ENCODE data around the gene TMCC2.

The TMCC2 gene

GRCh38 chr1:205260948-205261732 is 33.4 kb downstream of the TMCC2 start:
- no peak for DNase-seq (ENCODE audit: low spot score)

- DNase-seq (ENCODE audit: low spot score): peak; percentile 43
These were observed 34.4 kb downstream of the TMCC2 start for GRCh38 chr1:205261946-205262691.

- DNase-seq (ENCODE audit: low spot score): no peak
These were observed 35.0 kb downstream of the TMCC2 start for GRCh38 chr1:205262731-205263171.

- no peak for DNase-seq (ENCODE audit: low spot score)
These were observed 35.9 kb downstream of the TMCC2 start for GRCh38 chr1:205263580-205264190.

GRCh38 chr1:205266611-205267305 is 39.0 kb downstream of the TMCC2 start:
- DNase-seq (ENCODE audit: low spot score): no peak

- no peak for DNase-seq (ENCODE audit: low spot score)
These were observed 39.7 kb downstream of the TMCC2 start for GRCh38 chr1:205267306-205267902.

GRCh38 chr1:205268846-205269680 is 41.3 kb downstream of the TMCC2 start:
- no peak for DNase-seq (ENCODE audit: low spot score)

GRCh38 chr1:205269711-205270110 is 42.0 kb downstream of the TMCC2 start:
- DNase-seq (ENCODE audit: low spot score): no peak

GRCh38 chr1:205270271-205270670 is 42.5 kb downstream of the TMCC2 start:
- DNase-seq (ENCODE audit: low spot score): no peak

GRCh38 chr1:205270764-205271163 is 43.0 kb downstream of the TMCC2 start:
- peak; percentile 71 for DNase-seq (ENCODE audit: low spot score)

- DNase-seq (ENCODE audit: low spot score): peak; percentile 64
These were observed 43.5 kb downstream of the TMCC2 start for GRCh38 chr1:205271277-205271676.

GRCh38 chr1:205271745-205272144 is 44.0 kb downstream of the TMCC2 start:
- no peak for DNase-seq (ENCODE audit: low spot score)

- DNase-seq (ENCODE audit: low spot score): no peak
These were observed 44.8 kb downstream of the TMCC2 start for GRCh38 chr1:205272536-205272935.

GRCh38 chr1:205273551-205273982 is 45.8 kb downstream of the TMCC2 start:
- peak; percentile 88 for DNase-seq (ENCODE audit: low spot score)

- DNase-seq (ENCODE audit: low spot score): no peak
These were observed 46.4 kb downstream of the TMCC2 start for GRCh38 chr1:205274041-205274691.

- DNase-seq (ENCODE audit: low spot score): no peak
These were observed 47.4 kb downstream of the TMCC2 start for GRCh38 chr1:205275133-205275532.

- DNase-seq (ENCODE audit: low spot score): no peak
These were observed 48.4 kb downstream of the TMCC2 start for GRCh38 chr1:205275916-205276688.

- DNase-seq (ENCODE audit: low spot score): no peak
These were observed 48.9 kb downstream of the TMCC2 start for GRCh38 chr1:205276689-205277065.

- DNase-seq (ENCODE audit: low spot score): no peak
These were observed 52.2 kb downstream of the TMCC2 start for GRCh38 chr1:205279986-205280385.
